SK-N-DZ (cell line): ENCODE data around the gene NLGN2.

Experiments used
- DNase-seq: peaks from one replicate; pipeline ENCODE4 v3.0.0-alpha.2; 2015; ENCODE audit warnings: low spot score

The NLGN2 gene

DNA sequence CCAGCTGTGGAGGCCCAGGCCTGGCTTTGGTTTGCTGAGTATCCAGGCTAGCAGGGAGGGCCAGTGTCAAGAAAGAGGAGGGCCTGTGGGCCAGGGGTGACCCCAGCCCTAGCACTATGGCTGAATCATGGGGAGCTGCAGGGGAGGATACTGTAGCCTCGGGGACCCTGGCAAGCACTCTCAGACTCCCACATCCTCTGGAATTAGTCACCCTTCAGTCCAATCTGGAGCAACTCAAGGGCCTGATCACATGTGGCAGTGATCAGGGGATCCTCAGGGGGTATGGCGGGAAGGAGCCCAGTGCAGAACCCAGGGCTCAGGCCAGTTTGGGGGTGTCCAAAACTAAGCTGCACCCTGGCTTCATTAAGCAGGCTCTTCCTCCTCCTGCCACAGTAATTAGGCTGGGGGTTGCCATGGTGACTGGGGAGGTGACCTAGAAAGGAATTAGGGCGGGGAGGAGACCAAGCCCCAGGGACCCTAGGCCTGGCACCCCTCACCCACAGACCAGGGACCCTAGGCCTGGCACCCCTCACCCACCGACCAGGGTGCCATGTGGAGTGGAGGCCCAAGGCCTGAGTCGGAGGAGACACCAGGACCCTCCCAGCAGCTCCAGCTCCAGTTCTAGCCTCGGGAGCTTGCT is 5.8 kb downstream of the NLGN2 start:
- DNase-seq, result no peak

DNA sequence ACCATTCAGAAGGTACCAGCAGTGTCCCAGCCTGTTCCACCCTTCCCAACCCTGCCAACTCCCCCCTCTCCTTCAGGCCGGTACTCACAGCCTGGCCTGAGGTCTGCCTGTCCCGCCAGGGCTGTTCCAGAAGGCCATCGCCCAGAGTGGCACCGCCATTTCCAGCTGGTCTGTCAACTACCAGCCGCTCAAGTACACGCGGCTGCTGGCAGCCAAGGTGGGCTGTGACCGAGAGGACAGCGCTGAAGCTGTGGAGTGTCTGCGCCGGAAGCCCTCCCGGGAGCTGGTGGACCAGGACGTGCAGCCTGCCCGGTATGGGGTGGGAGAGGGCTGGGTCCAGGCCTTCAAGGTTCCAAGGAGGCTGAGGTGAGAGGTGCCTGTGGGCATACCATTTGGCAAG is 7.2 kb downstream of the NLGN2 start:
- no peak for DNase-seq

DNA sequence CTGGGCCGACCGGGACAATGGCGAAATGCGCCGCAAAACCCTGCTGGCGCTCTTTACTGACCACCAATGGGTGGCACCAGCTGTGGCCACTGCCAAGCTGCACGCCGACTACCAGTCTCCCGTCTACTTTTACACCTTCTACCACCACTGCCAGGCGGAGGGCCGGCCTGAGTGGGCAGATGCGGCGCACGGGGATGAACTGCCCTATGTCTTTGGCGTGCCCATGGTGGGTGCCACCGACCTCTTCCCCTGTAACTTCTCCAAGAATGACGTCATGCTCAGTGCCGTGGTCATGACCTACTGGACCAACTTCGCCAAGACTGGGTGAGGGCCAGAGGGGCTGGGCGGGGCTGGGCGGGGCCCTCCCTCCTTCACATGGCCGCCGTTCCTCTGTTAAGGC is 8.1 kb downstream of the NLGN2 start:
- DNase-seq, result no peak

DNA sequence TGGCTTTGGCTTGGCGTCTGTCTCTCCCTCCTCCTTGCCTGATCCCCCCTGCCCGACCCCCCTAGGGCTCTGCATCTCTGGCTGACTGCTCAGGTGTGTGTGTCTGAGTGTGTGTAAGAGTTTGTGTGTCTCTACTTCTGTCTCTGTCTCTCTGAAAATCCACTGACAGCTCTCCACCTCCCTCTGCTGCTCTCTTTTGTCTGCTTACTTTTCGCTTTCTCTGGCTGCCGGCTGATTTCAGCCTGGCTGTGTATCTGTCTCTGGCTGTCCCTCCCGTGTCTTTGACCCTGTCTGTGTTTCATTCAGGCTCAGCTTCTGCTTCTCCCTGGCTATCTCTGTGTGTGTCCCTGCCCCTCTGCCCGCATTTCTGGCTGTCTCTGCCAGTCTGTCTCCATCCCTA is 8.7 kb downstream of the NLGN2 start:
- DNase-seq, result no peak

DNA sequence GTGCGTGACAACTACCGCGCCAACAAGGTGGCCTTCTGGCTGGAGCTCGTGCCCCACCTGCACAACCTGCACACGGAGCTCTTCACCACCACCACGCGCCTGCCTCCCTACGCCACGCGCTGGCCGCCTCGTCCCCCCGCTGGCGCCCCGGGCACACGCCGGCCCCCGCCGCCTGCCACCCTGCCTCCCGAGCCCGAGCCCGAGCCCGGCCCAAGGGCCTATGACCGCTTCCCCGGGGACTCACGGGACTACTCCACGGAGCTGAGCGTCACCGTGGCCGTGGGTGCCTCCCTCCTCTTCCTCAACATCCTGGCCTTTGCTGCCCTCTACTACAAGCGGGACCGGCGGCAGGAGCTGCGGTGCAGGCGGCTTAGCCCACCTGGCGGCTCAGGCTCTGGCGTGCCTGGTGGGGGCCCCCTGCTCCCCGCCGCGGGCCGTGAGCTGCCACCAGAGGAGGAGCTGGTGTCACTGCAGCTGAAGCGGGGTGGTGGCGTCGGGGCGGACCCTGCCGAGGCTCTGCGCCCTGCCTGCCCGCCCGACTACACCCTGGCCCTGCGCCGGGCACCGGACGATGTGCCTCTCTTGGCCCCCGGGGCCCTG is 9.5 kb downstream of the NLGN2 start:
- no peak for DNase-seq

DNA sequence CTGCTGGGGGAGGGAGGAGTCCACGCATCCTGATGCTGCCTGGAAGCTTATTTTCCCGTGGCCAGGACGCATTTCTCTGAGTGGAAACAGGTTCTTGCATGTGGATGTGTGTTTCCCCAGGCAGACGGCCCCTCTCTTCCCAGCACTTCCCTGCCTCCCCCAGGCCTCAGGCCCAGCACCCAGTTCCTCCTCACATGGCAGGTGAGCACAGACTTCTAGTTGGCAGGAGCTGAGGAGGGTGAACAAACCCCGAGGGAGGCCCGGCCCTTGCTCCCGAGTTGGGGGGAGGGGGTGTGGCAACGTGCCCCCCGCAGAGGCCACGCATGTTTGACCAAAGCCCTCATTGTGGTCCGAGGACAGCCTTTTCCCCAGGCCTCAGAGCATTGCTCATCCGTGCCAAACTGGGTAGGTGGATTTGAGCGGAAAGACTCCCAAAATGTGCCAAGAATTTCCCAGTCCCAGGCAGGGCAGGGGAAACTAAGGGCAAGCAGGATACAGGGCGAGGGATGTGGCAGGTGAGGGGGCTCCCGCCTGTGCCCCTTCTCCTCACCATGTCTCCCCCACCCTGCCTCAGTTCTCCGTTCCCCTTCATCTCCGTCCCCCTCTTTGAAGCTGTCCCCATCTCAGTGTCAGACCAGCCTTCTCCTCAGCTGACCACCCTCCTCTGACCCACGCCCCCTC is 11.0 kb downstream of the NLGN2 start:
- DNase-seq, result no peak

DNA sequence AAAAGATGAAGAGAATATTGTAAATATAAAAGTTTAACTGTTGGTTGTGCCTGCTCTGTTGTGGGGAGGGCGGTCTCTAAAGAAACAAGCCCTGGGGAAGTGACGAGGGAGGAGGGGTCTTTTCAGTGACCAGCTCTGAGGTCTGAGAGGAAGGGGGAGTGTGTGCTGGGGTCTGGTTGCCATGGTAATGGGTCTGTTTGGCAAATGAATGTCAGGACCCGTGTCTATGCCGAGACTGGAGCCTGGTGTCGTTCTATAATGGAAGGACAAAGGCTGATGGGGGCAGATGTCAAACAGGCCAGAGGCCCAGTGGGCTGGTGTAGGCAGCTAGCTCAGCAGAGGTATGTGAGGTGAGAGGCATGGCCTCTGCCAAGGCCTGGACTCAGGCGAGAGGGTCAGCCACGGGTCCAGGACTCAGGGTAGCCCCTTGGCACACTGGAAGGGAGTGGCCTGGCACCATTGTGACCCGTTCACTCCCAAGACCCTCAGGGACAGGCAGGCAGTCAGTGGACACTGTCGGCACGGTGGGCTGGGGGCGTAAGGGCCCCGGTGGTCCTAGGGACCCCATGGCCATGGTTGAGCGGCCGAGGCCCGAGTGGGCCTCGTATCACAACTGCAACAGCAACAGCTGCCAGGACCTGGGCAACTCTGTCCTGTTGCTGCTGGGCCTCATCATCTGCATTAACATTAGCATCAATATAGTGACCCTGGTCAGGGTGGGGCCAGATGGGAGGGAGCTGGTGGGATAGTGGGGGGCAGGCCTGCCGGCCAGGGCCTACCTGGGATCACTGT is 12.4 kb downstream of the NLGN2 start, which contains the start of gene SPEM1:
Gene SPEM1, plus strand, starts transcription at position 506 of the 792 bp plus-strand sequence. Its CDS starts 61 bp downstream, at position 567.
- peak; percentile 68 for DNase-seq

DNA sequence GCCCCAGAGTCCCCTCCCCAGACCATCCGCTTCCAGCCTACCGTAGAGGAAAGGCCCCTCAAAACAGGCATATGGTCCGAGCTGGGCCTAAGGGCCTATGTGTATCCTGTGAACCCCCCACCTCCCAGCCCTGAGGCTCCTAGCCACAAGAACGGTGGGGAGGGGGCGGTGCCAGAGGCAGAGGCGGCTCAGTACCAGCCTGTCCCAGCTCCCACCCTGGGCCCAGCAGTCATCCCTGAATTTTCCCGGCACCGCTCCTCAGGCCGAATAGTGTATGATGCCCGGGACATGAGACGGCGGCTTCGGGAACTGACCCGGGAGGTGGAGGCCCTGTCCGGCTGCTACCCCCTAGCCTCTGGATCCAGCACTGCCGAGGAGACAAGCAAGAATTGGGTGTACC is 13.5 kb downstream of the NLGN2 start:
- no peak for DNase-seq

DNA sequence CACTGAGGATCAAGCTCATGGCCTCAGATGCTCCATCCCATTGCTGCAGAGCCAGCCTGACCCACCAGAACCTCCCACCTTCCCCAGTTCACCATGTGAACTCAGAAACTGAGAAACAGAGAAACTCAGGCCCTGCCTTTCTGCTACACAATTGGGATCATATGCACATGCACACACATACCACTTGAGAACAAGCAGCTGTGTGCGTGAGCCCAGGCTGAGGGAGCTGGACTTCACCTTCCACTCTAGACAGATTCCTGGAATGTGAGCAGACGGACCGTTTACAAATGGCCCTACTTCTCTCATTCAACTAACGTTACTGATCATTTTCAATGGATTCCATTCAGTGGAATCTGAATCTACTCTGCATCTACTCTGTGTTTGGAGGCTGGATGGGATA is 16.0 kb downstream of the NLGN2 start:
- DNase-seq, result no peak

DNA sequence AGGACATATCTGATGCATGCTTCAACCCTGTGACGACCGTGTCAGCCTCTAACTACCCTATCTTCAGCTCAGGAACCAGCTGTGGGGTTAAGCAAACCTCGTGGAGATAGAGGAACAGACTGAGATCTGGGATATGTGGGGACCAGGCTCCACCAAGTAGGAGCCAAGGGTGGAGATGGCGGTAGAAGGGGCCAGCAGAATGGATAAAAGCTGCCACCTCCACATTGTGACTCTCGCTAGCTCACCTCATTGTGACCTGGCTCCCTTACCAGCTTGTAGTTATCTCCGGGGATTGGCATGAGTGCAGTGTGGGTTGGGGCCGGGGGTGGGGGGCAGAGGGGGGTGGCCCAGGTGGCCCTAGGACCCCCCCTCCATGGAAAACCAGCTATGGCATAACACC is 17.7 kb downstream of the NLGN2 start, which contains the start of gene SPEM2:
Gene SPEM2, plus strand, starts transcription at position 301 of the 400 bp plus-strand sequence. Its CDS starts 73 bp downstream, at position 374.
- no peak for DNase-seq

DNA sequence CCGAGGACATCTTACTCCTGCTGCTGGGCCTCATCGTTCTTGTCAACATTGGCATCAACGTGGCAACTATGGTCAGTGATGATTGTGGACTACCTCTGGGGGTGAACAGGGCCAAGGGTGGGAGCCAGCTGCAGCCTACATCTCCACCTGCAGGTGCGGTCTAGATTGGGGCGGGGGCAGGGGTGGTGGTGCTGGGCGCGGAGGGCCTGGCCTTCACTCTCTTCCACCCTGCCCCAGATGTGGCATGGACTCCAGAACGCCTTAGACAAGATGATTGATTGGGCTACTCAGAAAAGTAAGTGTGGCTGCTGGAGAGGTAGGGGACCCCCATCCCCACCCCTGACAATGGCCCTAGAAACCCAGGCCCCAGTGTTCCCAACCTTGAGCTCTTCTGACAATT is 18.1 kb downstream of the NLGN2 start:
- DNase-seq, result no peak

DNA sequence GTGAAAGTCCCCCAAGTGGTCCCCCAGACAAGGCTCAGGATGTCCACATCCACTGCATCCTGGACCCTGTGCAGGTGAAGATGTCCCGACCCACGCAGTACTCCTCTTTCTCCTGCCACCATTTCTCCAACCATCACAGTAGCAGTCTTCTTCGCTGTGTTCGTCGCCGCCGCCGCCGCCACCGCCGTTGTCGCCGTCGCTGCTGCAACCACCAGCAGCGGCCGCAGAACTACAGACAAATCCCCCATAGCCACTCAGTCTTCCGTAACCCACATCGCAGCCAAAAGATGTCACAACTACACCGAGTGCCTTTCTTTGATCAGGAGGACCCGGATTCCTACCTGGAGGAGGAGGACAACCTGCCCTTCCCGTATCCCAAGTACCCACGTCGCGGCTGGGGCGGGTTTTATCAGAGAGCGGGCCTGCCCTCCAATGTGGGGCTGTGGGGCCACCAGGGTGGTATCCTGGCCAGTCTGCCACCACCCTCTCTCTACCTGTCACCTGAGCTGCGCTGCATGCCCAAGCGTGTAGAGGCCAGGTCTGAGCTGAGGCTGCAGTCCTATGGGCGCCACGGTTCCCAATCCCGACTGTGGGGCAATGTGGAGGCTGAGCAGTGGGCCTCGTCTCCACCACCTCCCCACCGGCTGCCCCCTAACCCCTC is 18.7 kb downstream of the NLGN2 start:
- no peak for DNase-seq

DNA sequence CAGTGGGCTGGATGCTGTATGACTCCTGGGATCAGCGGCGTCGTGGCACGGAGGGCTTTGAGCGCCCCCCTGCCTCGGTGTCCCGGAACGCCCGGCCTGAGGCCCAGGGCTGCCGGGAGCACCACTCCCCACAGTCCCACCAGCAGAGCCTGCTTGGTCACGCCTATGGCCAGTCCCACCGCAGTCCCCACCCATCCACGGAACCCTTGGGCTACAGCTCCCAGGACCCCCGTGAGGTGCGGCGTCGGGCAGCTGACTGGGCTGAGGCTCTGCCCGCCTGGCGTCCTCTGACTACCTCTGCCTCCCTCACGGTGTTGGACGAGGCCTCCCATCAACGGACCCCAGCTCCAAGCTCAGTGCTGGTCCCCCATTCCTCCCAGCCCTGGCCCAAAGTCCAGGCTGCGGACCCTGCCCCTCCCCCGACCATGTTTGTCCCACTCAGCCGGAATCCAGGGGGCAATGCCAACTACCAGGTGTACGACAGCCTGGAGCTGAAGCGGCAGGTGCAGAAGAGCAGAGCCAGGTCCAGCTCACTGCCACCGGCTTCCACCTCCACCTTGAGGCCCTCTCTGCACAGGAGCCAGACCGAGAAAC is 19.3 kb downstream of the NLGN2 start:
- no peak for DNase-seq

DNA sequence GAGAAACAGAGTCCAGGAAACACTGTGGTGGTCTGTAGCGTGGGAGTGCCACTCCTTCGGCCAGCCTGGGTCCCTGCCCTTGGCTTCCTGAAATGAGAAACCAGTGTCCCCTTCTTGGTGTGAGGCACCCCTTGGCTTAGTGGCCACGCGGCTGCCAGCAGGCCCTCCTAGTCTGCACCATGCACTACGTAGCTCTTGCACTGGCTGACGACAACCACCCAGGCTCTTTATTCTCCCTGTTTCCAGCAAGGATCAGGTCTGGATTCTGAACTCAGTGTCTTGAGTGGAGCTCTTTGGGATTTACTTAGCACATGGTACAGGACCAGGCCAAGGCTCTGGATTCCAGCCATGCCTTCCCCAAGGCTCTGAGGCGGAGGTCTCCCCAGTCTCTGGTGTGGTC is 19.9 kb downstream of the NLGN2 start:
- DNase-seq, result no peak

DNA sequence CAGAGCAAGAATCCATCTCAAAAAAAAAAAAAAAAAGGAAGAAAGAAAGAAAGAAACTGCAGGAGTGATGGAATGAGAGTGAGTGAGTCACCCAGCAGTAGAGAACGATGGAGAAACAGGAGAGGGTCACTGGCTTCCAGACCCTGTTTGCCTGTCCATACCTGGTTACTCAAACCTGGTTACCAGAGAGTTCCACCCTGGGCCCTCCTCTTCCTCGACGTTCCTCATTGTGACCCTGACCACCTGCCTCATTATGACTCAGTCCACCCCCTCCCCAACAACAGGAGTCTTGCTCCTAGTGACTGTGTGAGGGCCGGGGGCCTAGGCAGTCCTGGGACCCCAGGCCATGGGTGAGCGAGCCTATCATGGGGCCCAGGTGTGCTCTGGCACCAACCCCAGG is 20.9 kb downstream of the NLGN2 start, which contains the start of gene SPEM3:
Gene SPEM3, plus strand, starts transcription at position 301 of the 400 bp plus-strand sequence. Its CDS starts 46 bp downstream, at position 347.
- no peak for DNase-seq

DNA sequence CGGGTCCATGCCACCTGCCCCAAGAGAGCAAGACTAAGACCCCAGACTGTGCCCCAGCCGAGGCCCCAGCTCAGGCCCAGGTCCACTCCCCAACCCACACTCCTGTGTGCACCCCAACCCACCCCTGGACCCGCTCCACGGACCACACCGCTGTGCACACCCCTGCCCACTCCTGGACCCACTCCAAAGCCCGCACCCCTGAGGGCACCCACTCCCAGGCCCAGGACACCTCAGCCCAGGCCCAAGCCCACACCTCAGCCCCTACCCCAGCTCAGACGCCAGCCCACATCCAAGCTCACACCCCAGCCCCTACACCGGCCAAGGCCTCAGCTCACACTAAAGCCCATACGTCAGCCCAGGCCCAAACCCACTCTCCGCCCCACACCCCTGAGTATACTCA is 22.1 kb downstream of the NLGN2 start:
- no peak for DNase-seq

DNA sequence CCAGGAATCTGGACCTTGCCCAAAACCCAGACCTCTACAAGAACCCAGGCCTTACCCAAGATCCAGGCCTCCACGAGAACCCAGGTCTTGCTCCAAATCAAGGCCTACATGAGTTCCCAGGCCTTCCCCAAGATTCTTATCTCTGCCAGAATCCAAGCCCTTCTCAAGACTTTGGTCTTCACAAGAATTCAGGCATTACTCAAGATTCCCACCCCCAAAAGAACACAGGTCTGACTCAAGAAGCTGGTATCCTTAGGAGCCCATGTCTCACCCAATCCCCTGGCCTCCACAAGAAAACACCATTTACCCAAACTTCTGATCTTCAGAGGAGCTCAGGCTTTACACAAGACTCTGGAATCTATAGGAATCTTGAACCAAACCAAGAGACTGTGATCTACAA is 23.6 kb downstream of the NLGN2 start:
- no peak for DNase-seq

DNA sequence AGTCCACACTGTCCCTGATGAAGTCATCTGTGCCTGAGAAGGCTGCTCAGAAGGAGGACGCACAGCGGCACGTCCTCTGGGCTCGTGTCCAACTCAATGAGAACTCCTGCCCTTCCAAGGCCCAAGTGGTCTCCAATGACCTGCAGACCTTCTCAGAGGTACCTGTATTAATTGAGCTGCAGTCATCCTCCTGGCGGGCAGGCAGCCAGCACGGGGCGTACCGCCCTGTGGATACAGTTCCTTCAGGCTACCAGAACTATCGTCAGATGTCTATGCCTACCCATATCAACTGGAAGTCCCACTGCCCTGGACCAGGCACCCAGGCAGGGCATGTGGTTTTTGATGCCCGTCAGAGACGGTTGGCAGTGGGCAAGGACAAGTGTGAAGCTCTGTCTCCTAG is 24.7 kb downstream of the NLGN2 start:
- no peak for DNase-seq

DNA sequence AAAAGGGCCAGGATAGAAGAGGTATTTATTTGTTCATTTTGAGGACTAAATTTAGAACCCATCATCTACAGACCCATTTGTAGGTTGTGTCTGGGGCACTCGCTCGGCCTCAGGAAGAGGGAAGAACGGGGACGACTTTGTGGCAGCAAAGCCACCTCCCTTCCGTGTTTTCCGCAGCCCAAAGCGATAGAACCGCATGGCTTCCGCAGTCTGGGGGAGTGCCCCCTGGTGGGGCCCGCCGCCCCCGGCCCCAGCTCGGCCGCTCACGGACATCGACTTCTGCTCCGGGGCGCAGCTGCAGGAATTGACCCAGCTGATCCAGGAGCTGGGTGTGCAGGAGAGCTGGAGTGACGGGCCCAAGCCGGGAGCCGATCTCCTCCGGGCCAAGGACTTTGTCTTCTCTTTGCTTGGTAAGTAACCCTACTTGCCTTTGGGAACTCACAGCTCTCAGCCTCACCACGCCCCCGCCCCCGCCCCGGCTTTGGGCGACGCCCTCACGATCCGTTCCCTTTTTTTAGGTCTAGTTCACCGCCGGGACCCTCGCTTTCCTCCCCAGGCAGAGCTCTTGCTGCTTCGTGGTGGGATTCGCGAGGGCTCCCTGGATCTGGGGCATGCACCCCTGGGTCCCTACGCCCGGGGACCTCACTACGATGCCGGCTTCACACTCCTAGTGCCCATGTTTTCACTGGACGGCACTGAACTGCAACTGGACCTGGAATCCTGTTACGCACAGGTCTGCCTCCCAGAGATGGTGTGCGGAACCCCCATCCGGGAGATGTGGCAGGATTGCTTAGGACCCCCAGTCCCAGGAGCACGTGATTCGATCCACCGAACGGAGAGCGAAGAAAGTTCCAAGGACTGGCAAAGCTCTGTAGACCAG is 28.3 kb downstream of the NLGN2 start:
- no peak for DNase-seq
